DOHH2 (cell line): Measurements from ENCODE around the gene FOXA3.

Experiments used
- H3F3A ChIP-seq: fragments of 200-600 bp; sonication (generic), shearing (Covaris generic); 2 replicates; pipeline ENCODE4 v1.6.0; 2016; ENCODE audit warnings: antibody characterized with exemption, mild to moderate bottlenecking; ENCODE audit not compliant: control insufficient read depth, insufficient read depth
- H3K27ac ChIP-seq: fragments of 200-600 bp; sonication (generic); 2 replicates; pipeline ENCODE4 v1.5.1; 2014; ENCODE audit warnings: low read depth, mild to moderate bottlenecking, low read length, moderate library complexity
- H3K27me3 ChIP-seq: fragments of 200-600 bp; sonication (generic); 2 replicates; pipeline ENCODE4 v1.6.1; 2014; ENCODE audit warnings: mild to moderate bottlenecking, low read length, mixed read lengths; ENCODE audit not compliant: control insufficient read depth
- H3K36me3 ChIP-seq: fragments of 200-600 bp; sonication (generic); 2 replicates; pipeline ENCODE4 v1.6.1; 2014; ENCODE audit warnings: mild to moderate bottlenecking, low read length, moderate library complexity, mixed read lengths; ENCODE audit not compliant: control insufficient read depth
- H3K4me1 ChIP-seq: fragments of 200-600 bp; sonication (generic); 2 replicates; pipeline ENCODE4 v1.6.1; 2014; ENCODE audit warnings: mild to moderate bottlenecking, low read length, mixed read lengths; ENCODE audit not compliant: control insufficient read depth
- H3K4me2 ChIP-seq: fragments of 200-600 bp; sonication (generic); 2 replicates; pipeline ENCODE4 v1.6.0; 2014; ENCODE audit warnings: mild to moderate bottlenecking, low read length, moderate library complexity
- H3K4me3 ChIP-seq: fragments of 200-600 bp; sonication (generic); 2 replicates; pipeline ENCODE4 v1.5.1; 2014; ENCODE audit warnings: mild to moderate bottlenecking, low read length, mixed read lengths
- H3K79me2 ChIP-seq: fragments of 200-600 bp; sonication (generic); 2 replicates; pipeline ENCODE4 v1.6.1; 2014; ENCODE audit warnings: mild to moderate bottlenecking, low read length, mixed read lengths; ENCODE audit not compliant: control insufficient read depth
- H3K9me2 ChIP-seq: fragments of 200-600 bp; sonication (generic); replicated peaks from 2 replicates; pipeline ENCODE4 v1.6.1; 2014; ENCODE audit warnings: mild to moderate bottlenecking, low read length, mixed read lengths; ENCODE audit not compliant: control insufficient read depth
- H3K9me3 ChIP-seq: fragments of 200-600 bp; sonication (generic); 2 replicates; pipeline ENCODE4 v1.6.1; 2014; ENCODE audit warnings: antibody characterized with exemption, low read length, mixed read lengths; ENCODE audit not compliant: control insufficient read depth, insufficient read depth
- H4K20me1 ChIP-seq: fragments of 200-600 bp; sonication (generic); 2 replicates; pipeline ENCODE4 v1.6.0; 2014; ENCODE audit warnings: low read depth, mild to moderate bottlenecking, antibody characterized with exemption, low read length, moderate library complexity; ENCODE audit not compliant: control insufficient read depth, insufficient read depth
- EZH2phosphoT487 ChIP-seq: fragments of 200-600 bp; sonication (generic); IDR thresholded peaks from 2 replicates; pipeline ENCODE4 v1.6.1; 2017; ENCODE audit warnings: borderline replicate concordance, mild to moderate bottlenecking, antibody characterized with exemption, low read length, moderate library complexity, mixed read lengths
- TF ChIP-seq, protein P1 (sequence below): fragments of 200-600 bp; sonication (generic); IDR thresholded peaks from one replicate; pipeline ENCODE4 v1.5.1; 2014; ENCODE audit warnings: antibody characterized with exemption, mild to moderate bottlenecking, low read depth, low read length; ENCODE audit not compliant: poor library complexity, severe bottlenecking

FOXA3 gene

DNA sequence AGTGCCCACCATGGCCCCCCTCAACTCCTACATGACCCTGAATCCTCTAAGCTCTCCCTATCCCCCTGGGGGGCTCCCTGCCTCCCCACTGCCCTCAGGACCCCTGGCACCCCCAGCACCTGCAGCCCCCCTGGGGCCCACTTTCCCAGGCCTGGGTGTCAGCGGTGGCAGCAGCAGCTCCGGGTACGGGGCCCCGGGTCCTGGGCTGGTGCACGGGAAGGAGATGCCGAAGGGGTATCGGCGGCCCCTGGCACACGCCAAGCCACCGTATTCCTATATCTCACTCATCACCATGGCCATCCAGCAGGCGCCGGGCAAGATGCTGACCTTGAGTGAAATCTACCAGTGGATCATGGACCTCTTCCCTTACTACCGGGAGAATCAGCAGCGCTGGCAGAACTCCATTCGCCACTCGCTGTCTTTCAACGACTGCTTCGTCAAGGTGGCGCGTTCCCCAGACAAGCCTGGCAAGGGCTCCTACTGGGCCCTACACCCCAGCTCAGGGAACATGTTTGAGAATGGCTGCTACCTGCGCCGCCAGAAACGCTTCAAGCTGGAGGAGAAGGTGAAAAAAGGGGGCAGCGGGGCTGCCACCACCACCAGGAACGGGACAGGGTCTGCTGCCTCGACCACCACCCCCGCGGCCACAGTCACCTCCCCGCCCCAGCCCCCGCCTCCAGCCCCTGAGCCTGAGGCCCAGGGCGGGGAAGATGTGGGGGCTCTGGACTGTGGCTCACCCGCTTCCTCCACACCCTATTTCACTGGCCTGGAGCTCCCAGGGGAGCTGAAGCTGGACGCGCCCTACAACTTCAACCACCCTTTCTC, 8.2 kb downstream of the FOXA3 start:
- Histone ChIP-seq H3F3A (no peaks in the 10 kb centered on the region), H3K27me3 (peaks cover 30% of the 10 kb centered on the region), H3K4me2 (no peak overlapping the region), H3K9me2 (no peaks in the 10 kb centered on the region), H3K36me3 (no peaks in the 10 kb centered on the region), H3K79me2 (no peaks in the 10 kb centered on the region), H4K20me1 (no peaks in the 10 kb centered on the region), H3K4me1 (peaks cover 11% of the 10 kb centered on the region), H3K9me3 (no peaks in the 10 kb centered on the region), H3K27ac (no peak overlapping the region), H3K4me3 (no peak overlapping the region)
- no peak for TF ChIP-seq EZH2phosphoT487
- TF ChIP-seq, protein P1, sequence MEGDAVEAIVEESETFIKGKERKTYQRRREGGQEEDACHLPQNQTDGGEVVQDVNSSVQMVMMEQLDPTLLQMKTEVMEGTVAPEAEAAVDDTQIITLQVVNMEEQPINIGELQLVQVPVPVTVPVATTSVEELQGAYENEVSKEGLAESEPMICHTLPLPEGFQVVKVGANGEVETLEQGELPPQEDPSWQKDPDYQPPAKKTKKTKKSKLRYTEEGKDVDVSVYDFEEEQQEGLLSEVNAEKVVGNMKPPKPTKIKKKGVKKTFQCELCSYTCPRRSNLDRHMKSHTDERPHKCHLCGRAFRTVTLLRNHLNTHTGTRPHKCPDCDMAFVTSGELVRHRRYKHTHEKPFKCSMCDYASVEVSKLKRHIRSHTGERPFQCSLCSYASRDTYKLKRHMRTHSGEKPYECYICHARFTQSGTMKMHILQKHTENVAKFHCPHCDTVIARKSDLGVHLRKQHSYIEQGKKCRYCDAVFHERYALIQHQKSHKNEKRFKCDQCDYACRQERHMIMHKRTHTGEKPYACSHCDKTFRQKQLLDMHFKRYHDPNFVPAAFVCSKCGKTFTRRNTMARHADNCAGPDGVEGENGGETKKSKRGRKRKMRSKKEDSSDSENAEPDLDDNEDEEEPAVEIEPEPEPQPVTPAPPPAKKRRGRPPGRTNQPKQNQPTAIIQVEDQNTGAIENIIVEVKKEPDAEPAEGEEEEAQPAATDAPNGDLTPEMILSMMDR = no peak

DNA sequence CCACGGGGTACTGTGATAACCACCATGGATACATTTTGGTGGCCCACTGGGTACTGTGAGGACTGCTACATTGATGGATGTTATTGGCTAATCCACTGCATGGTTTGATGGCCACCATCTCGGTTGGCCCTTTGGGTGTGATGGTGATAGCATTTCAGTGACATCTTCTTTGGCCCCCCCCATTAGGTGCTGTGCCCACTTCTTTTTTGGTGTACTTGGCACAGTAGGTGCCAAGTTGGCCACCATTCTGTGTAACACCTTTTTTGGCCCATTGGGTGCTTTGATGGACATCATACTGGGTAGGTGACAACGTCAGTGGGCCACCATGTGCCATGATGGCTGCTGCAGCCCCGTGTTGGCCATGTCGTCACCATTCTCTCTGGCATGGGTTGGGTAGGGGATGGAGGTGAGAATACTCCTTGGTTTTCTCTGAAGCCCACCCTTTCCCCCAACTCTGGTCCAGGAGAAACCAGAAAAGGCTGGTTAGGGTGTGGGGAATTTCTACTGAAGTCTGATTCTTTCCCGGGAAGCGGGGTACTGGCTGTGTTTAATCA, 9.2 kb downstream of the FOXA3 start:
- Histone ChIP-seq H3K4me2 (no peak overlapping the region), H3F3A (no peaks in the 10 kb centered on the region), H3K9me3 (no peaks in the 10 kb centered on the region), H3K4me3 (no peak overlapping the region), H3K4me1 (peaks cover 11% of the 10 kb centered on the region), H3K9me2 (no peaks in the 10 kb centered on the region), H3K27ac (no peak overlapping the region), H3K79me2 (no peaks in the 10 kb centered on the region), H3K27me3 (peaks cover 36% of the 10 kb centered on the region), H3K36me3 (no peaks in the 10 kb centered on the region), H4K20me1 (no peaks in the 10 kb centered on the region)
- TF ChIP-seq, protein P1 = no peak
- no peak for TF ChIP-seq EZH2phosphoT487

DNA sequence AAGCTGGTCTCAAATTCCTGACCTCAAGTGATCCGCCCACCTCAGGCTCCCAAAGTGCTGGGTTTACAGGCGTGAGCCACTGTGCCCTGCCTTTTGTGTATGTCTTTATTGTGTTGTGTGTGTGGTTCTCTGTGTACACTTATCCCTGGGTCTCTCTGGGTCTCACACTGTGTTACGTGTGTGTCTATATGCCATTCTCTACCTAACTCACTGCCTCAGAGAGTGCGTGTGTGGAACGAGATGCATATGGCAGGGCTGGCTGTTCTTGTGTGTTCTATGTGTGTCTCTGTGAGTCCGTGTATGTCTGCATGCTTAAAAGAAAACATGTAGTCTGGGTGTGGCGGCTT, 10.5 kb downstream of the FOXA3 start:
- H3K36me3 ChIP-seq = no peaks in the 10 kb centered on the region
- H4K20me1 ChIP-seq = no peaks in the 10 kb centered on the region
- H3K4me3 ChIP-seq = no peak overlapping the region
- peaks cover 34% of the 10 kb centered on the region for H3K27me3 ChIP-seq
- no peaks in the 10 kb centered on the region for H3K79me2 ChIP-seq
- H3K9me3 ChIP-seq = no peaks in the 10 kb centered on the region
- no peak overlapping the region for H3K27ac ChIP-seq
- H3F3A ChIP-seq = no peaks in the 10 kb centered on the region
- H3K4me2 ChIP-seq = no peak overlapping the region
- peaks cover 11% of the 10 kb centered on the region for H3K4me1 ChIP-seq
- TF ChIP-seq, protein P1 = no peak
- no peak for TF ChIP-seq EZH2phosphoT487
- no peaks in the 10 kb centered on the region for H3K9me2 ChIP-seq
